Glomerular endothelial cell (primary cell): ENCODE data around the gene PEAR1. TPM values are rescaled to one million over a fixed set of nuclear protein-coding genes. Genes with fewer than 3 reads are reported as not detected.

Experiments
- DNase-seq: peaks from one replicate; pipeline ENCODE4 v3.0.0-alpha.2; 2011; ENCODE audit warnings: low read depth, low spot score; ENCODE audit errors: extremely low read depth
- total RNA-seq: library from RNA; depleted of rRNA; stranded (reverse); fragments of >200 nt; gene quantifications from 2 replicates; pipeline ENCODE4 v1.2.3, GENCODE V29; 2015

Gene PEAR1
- total RNA-seq, 1 donor from 2014 or later = 80.5 TPM

DNA sequence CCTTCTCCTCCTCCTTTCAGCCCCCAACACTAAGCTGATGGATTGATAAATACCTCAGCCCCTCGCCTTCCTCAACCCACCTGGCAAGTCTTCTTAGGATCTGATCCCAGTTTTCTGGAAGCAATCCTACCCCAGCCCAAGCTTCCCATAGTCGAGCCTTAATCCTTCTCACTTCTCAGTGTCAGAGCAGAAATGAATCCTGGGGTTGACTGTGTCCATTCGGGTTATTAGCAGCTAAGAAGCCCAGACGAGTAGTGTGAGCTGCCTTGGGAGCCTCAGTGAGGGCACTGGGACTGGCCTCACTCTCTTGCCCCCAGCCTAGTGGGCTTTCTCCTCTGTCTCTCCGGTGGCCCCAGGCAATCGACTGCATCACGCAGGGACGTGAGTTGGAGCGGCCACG lies 12.4 kb upstream of the PEAR1 start:
- DNase-seq = no peak

DNA sequence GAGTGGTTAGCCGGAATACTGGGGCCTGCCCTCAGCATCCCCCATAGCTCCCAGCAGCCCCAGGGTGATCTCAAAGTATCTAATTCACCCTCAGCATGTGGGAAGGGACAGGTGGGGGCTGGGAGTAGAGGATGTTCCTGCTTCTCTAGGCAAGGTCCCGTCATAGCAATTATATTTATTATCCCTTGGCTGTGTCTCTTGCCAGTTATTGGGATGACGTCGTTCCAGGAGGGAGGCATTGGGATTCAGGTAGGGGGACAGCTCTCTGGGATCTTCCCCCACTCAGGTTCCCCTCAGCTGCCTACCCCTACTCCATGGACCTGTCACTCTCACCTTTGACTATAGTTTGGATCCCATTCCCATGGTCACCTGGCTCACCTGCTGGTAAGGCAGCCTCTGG lies 11.9 kb upstream of the PEAR1 start:
- DNase-seq = no peak

DNA sequence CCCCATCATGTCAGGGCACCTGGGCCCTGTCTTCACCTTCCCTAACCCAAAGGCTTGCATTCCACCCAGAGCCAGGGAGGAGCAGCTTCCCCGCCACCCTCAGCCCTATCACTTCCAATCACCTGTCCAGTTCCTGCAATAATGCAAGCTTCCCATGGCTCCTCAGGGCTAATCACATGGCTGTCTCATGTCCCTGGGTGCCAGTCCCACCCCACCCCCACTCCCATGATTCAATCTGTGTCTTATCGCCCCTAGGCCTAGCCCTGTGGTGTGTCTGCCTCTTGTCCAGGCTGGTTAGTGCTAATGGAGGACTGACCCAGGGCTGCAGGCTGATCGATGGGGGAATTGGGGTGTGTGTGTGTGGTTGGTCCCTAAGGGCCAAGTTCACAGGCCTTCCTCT lies 11.0 kb upstream of the PEAR1 start:
- no peak for DNase-seq

DNA sequence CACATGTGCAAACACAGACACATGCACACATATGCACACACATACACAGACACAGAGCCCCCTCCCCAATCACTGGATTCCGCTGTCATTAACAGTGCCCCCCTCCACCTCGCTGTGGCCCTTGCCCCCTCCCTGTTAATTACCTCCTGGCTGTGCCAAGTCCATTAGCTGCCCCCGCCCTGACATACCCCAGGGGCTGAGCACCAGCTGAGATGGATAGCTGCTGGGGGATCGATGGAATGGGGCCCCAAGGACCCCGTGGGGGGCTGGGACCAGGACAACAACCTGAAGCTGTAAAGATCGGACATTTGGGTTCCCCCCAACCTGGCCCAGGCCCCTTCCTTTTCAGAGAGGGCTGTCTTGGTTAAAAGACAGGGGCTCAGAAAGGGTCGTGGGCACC lies 9.6 kb upstream of the PEAR1 start:
- no peak for DNase-seq

DNA sequence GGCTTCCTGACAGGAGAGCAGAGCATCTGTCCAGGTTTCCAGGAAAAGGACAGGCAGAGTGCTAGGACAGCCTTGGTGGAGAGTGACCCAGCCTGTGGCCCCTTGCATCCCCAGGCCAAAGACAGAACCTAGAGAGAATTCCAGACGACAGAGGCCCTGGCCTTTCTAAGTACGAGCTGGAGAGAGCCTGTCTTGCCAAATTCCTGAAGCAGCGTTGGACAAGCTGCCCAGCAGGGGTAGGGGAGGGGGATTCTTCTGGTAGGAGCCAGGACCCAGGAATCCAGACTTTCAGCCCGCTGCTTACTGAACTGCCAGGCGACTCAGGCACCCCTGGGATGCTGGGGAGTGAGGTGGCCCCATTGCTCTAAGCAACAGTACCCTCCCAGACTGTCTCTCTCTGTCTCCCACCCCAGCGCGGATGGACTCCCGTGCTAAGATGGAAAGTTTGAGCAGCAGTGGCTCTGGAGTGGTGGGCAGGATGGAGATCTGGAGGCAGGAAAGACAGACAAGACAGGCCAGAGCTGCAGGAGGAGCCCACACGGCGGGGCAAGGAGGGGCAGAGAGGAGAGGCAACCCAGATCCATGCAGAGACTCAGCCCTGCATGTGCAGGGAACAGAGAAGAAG lies 8.8 kb upstream of the PEAR1 start:
- no peak for DNase-seq

DNA sequence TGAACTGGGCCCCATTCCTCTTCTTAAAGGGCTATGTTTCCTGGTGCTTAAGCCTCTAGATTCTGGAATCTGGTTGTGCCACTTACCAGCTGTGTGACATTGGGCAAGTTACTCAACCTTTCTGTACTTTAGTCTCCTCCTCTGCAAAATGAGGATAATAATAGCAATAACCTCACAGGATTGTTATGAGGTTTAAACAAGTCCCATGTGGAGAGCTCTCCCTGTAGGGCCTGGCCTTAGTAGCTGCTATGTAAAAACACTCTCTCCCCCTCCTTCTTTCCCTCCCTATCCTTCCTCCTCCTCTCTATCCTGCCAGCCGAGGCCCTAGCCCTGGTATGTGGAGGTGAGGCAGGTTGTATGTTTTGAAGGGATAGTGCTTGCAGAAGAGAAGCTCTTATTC lies 8.2 kb upstream of the PEAR1 start:
- no peak for DNase-seq

DNA sequence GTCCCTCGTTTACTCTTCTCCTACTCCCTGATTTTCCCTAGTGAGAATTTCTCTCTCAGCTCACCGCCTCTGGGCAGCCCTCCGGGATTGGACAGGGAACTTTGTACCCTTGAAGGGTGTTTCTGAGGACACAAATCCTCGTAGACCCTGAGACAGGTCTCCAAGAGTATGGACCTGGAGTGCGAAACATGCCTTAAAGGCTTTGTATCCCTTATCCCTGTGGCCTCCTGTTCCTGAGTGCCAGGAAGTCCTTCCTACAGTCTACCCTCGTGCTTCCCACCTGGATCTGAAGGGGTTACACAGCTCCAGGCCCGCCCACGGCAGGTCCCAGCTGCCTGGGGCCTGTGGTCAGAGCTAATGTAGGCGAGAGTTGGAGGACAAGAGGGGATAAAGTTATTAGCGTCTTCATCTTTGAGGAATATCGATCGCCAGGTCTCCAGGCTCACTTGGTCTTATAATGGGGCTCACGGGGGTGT lies 7.6 kb upstream of the PEAR1 start:
- DNase-seq = no peak

DNA sequence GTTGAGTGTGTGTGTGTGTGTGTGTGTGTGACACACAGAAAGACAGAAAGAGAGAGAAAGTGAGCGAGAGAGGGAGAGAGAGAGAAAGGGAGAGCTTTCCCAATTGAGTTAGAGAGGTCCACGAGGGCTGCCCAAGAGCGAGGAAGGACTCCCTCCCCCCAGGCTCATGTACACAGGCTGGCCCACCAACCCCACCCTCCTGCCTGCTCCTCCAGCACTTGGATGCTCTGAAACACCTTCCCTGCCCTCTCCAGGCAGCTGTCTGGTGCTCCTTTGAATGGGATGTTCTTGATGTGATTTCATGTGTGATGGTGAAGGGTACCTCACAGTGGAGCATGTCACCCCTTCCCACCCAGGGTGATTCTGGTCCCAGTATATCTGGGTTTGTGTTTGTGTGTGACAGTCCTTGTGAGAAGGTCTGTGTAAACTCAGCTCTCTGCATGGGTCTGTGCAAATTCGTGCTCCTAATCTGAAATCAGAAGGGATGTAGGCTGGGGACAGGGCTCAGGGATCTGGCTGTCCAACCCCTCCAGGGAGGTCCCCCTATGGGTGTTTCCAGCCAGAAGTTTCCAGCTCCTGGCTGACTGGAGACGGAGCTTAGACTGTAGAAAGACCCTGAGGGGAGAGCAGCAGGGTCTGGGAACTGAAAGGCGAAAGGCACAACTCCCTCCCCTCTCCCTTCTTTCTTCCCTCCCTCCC lies 6.8 kb upstream of the PEAR1 start:
- no peak for DNase-seq

DNA sequence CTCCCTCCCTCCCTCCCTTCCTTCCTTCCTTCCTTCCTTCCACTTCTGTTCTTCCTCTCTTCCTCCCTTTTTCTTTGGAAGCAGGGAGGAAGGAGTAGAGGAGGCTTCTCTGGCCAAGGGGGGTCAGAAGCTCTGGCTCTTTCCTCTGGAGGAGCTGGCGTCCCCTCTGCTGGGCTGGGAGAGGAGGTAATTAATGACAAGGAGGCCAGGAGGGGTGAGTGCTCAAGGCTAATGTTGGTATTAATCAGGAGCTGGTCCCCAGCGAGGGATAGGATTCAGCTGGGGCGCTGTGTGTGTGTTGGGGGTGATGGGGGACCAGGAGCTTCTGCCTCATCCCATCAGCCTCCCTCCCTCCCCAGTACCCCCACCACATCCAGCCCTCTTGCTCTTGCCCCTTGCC lies 6.2 kb upstream of the PEAR1 start:
- no peak for DNase-seq

DNA sequence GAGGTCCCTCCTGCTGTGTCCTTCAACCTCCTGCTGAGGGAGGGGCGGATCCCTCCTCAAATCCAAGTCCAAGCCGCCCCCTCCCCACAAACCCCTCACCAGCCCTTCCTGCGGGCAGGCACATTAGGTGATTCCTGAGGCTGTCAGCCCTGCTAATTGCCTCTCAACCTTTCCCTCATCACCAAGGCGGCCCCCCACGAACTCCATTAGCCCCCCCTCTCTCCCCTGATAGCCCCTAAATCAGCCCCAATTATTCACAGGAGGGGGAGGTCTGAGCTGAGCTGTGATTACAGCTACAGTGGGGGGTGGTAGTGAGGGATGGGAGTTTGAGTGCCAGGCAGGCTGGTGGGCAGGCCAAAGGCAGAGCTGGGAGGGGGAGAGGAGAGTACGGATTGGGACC lies 5.8 kb upstream of the PEAR1 start:
- DNase-seq = no peak

DNA sequence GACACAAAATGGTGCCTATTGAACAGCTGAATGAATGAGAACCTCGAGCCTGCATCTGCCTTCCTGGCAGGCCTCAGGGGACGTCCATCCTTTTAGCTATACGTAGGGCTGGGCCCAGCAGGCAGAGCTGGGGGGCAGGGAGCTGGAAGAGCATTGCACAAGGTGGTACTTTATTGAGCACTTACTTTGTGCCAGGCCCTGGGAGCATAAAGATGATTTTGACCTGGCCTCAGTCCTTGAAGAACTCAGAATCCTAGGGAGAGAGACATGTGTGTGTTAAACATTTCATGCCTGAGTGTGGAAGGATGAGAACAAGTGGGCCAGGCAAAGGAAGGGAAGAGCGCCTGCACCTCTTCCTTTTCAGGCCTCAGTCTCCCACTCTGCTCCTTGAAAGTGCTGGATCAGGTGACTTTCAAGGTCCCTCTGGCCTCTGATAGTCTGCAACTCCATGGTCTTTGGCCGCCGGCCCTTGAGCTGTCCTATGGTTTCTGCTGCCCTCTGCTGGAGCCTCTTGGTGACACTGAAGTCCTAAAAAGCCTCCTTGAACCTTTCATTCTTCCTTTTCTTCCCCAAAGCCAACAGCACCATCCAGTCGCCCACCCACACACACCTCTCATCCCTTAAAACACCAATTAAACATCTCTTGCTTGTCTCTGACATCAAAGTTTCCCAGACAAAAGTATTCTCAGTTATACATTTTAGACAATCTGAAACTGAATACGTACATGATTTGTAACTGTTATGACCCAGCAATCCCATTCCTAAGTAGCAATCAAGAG lies 3.5 kb upstream of the PEAR1 start:
- DNase-seq = peak; percentile 80

DNA sequence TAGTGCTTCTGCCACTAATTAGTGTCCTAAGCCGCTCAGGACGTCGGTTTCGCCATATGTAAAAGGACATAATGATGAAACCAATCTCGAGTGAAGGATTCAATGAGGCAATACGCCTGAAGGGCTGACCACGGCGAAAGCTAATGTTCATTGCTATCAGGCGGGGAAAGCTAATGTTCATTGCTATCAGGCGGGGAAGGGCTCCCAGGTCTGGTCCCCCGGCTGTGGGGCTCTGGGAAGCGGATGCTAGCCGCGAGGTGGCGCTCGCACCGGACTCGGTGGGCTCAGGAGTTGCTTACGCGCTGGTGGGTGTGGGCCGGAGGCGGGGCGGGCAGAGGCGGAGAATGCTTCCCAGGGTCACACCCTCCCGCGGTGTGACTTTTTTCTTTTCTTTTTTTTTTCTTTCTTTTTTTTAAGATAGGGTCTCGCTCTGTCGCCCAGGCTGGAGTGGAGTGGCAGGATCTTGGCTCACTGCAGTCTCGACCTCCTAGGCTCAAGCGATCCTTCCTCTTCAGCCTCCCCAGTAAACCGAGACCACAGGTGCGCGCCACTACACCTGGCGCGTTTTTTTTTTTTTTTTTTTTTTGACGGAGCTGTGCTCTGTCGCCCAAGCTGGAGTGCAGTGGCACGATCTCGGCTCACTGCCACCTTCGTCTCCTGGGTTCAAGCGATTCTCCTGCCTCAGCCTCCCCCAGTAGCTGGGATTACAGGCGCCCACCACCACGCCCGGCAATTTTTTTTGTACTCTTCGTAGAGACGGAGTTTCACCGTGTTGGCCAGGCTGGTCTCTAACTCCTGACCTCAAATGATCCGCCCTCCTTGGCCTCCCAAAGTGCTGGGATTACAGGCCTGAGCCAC lies 1.1 kb upstream of the PEAR1 start:
- no peak for DNase-seq

DNA sequence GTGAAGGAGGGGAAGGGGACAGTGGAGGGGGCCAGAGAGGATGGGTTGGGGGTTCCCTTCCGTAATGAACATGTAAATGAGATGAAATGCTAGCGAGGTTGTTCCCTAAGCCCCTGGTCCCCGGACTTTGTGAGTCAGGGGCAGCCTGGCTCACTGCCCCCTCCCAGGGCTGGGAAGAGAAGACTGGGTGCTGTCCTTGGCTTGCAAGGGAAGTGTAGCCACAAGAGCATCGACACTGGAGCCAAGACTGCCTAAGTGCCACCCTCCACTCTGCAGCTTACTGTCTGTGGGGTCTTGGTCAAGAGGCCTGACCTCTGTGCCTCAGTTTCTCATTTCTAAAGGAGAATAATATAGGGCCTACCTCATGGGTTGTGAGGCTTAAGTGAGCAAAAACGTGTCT lies 483 bp downstream of the PEAR1 start:
- DNase-seq = no peak

DNA sequence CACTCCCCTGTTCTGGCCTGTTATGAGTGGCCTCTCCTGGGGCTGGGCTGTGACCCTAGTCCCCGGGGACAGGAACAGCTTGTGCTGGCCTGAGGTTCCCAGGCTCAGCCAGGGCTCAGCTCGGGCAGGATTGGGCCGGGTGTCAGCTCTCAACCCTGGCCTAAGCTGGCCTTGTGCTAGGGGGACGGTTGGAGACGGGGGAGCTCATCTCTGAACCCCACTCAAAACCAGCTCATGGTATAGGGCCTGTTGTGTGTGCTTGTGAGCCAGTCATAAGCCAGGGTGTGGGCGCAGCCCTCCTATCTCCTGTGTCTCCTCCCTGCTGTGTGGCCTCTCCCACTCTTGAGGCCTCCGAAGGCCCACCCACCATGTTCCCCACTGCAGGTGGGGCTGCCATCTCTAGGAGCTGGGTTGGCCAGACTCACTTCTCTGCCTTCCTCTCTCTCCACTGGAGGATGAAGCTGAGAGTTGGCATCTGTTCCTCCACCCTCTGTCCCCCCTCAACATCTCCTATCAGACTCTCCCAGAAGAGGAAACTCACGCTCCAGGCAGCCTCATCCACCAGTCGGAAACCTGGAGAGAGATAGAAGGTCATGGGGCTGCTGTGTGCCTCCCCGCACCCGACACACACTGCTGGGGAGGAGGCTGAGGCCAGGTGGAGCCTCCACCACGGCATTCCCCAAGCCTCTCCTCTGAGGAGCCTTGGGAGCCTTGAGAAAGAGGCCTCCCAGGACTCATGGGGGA lies 1.4 kb downstream of the PEAR1 start:
- no peak for DNase-seq

DNA sequence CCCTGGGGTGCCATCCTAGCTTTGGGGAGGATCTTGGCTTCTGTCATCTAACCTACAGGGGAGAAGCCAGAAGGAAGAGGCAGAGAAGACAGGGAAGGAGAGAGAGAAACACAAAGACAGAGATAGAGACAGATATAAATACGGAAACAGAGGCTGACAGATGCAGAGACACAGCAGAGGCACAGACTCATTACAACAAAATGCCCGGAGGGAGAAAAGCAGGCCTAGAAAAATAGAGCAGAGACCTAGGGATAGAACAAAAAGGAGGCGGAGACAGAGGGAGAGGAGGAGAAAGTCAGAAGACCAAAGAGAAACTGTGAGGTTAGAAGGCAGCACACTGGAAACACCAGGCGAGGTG lies 1.9 kb downstream of the PEAR1 start:
- DNase-seq = no peak

DNA sequence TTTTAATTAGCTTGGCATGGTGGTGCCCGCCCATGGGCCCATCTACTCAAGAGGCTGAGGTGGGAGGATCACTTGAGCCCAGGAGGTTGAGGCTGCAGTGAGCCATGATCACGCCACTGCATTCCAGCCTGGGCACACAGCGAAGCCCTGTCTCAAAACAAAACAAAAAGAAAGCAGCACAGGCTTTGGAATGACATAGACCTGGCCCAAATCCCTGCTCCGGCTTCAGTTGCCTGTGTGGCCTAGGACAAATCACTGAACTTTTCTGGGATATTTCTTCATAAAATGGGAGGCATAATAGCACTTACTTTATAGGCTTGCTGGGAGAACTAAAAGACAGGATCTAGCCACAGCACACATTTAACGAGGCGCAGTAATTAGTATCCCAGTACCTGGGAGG lies 2.4 kb downstream of the PEAR1 start:
- DNase-seq = no peak

DNA sequence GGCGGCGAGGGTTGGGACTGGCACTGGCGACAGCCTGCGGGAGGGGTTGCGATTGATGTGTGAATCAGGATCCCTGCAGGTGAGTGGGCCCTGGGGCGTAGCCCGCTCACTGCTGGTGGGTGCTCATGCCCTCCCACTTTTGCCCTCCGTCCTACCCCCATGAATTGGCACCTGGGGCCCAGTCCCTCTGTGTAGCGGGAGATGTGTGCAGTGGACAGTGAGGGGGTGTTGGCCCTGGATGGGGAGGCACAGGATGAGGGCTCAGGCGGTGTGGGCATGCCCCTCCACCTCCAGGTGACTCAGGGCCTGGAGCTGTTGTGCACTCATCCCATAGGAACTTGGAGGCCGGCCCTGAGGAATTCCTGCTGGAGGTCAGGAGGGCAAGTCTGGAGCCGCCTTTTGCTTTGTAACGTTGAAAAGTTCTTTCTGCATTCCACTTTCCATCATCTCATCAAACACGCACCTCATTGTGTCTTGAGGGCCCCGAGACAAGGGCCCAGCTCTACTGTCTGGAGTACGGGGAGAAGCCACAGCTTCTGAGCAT lies 3.0 kb downstream of the PEAR1 start:
- DNase-seq = no peak

DNA sequence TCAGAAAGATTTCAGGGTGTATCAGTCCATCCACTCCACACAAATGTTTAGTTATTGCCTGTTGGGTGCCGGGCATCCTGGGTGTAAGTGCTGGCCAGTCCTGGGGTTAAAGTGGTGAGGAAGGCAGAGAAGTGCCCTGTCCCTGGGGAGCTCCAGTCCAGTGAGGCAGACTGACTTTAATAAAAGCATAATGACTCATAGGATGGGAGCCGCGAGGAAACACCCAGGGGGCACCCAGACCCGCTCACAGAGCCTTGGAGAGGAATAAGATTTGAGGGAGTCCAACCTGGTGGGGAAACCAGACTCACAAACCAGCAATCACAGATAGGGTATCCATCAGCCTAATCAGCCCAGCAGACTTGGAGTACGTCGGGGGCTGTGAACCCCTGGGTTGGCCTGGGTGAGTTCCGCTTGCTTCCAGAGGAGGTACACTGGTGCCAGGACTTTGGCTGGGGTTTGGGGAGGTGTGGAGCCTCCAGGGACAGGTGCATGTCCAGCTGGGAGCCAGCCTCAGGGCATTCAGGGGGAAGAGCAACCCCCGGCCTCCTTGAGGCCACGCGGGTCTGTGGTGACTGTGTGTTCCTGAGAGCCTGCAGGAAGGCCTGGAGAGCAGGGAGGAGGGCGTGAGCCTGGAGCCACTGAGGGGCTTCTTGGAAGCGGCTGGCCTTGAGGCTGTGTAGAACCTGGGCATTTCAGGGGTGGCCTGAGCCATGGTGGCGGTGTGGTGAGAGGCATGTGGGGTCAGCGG lies 3.7 kb downstream of the PEAR1 start:
- DNase-seq = no peak

DNA sequence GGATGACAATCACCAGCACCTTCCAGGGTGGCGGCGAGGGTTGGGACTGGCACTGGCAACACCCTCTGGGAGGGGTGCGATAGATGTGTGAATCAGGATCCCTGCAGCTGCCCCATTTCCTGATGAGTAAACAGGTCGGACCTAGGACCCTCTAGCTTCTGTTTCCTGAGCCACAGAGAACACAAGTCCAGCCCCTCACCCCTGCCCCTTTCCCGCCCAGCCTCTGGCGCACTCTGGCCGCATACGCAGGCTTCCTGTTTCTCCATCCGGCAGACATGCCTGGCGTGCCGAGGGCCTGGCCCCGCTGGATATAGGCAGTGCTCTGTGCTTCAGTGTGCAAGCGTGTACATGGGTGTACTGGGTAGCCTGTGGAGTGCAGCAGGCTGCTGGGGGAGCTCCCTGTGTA lies 4.6 kb downstream of the PEAR1 start:
- DNase-seq = peak; percentile 77
